ENCODE results near the gene GPR35. TPM values are rescaled to one million over a fixed set of nuclear protein-coding genes. Genes with fewer than 3 reads are reported as not detected.

The GPR35 gene
- total RNA-seq, 1 donor from 2014 or later, result 0.34 TPM

GRCh38 chr2:240646900-240647502 lies 21.7 kb downstream of the GPR35 start:
- H4K20me1 ChIP-seq (ENCODE audit: low read depth), result no peaks in the 10 kb centered on the region
- H3K4me3 ChIP-seq, result no peak overlapping the region
- Mint-ChIP-seq H3K27me3 (ENCODE audit: insufficient read depth, low read depth) (peaks cover 11% of the 10 kb centered on the region), H3K4me3 (no peak overlapping the region), H3K27ac (no peak overlapping the region), H3K36me3 (no peaks in the 10 kb centered on the region), H3K9me3 (peaks cover 6% of the 10 kb centered on the region), H3K4me1 (peaks cover 29% of the 10 kb centered on the region)
- H3K4me2 ChIP-seq, result no peak overlapping the region
- H3K79me2 ChIP-seq (ENCODE audit: low read depth), result no peaks in the 10 kb centered on the region
- TF ChIP-seq EZH2phosphoT487 (IDR thresholded peaks at IDR 0.05), result no peak
- no peak for TF ChIP-seq CTCF (IDR thresholded peaks at IDR 0.05)
- TF ChIP-seq EZH2 (IDR thresholded peaks at IDR 0.05), result no peak
- H3K9me3 ChIP-seq (ENCODE audit: low read depth), result no peaks in the 10 kb centered on the region
- H3K4me1 ChIP-seq, result peaks cover 21% of the 10 kb centered on the region
- H2AFZ ChIP-seq (replicated peaks), result no peak overlapping the region
- no peak overlapping the region for H3K27ac ChIP-seq
- H3K9ac ChIP-seq, result no peak overlapping the region
- no peaks in the 10 kb centered on the region for H3F3A ChIP-seq (ENCODE audit: low read depth)
- DNase-seq (ENCODE audit: low spot score), result no peak
- H3K27me3 ChIP-seq, result peaks cover 8% of the 10 kb centered on the region
- H3K36me3 ChIP-seq, result no peaks in the 10 kb centered on the region

DNA sequence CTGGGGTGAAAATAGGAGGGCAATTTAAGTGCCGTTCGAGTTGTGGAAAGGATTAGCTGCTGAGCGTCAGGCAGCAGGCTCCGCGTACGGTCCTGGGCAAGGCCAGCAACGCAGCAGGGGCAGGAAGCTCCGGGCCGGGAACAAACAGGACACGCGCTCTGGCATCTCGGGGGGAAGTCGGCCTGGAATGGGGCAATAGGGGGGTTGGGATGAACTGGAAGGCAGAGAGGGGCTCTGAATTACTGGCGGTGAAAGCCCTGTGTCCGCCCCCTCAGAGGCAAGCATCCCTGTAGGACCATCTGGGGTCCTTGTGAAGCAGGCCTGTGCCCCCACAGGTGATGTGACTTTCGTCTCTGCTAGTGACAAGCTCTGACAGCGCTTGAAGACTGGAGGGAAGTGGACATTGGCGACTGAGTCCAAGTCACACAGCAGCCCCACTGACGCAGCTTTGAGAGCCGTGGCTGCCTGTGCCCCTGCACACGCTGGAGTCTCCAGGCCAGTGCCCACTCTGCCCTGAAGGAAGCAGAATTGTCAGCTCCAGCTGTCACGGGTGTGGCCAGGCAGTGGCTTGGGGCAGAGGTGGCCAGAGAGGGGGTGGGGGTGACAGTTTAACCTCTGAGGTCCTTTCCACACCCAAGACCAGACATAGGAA lies 22.3 kb downstream of the GPR35 start:
- H3F3A ChIP-seq (ENCODE audit: low read depth), result no peaks in the 10 kb centered on the region

DNA sequence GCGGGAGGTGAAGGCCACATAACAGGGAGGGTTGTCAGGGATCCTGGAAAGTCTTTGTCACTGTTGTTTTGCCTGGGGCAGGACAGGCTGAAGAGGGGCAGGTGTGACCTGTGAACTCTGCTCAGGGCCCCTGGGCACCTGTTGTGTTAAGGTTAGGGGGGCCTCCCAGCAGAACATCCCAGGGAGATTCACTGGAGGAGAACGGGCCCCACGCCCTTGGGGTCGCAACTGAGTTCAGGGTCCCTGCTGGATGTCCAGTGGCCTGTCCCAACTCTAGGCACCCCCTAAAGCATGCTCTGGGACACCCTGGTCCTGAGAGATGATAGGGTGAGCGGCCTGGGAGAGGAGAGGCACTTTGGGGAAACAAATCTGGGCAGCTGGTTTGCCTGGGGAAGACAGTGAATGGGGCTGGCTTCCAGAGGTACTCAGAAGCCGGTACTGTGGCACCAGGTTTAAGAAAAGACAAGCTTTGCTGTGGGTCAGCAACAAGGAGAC lies 22.9 kb downstream of the GPR35 start:
- Histone ChIP-seq H3K36me3 (no peaks in the 10 kb centered on the region), H3K27ac (no peak overlapping the region), H3K27me3 (peaks cover 8% of the 10 kb centered on the region), H2AFZ (replicated peaks) (peak overlapping the region; percentile 28), H3F3A (ENCODE audit: low read depth) (no peaks in the 10 kb centered on the region), H3K79me2 (ENCODE audit: low read depth) (no peaks in the 10 kb centered on the region), H3K9me3 (ENCODE audit: low read depth) (no peaks in the 10 kb centered on the region), H4K20me1 (ENCODE audit: low read depth) (no peaks in the 10 kb centered on the region), H3K4me1 (peaks cover 21% of the 10 kb centered on the region), H3K4me2 (no peak overlapping the region), H3K9ac (no peak overlapping the region), H3K4me3 (no peak overlapping the region)
- H3K27ac Mint-ChIP-seq, result peak overlapping the region; percentile 72
- H3K4me1 Mint-ChIP-seq, result peaks cover 28% of the 10 kb centered on the region
- H3K36me3 Mint-ChIP-seq, result no peaks in the 10 kb centered on the region
- peaks cover 6% of the 10 kb centered on the region for H3K9me3 Mint-ChIP-seq
- H3K4me3 Mint-ChIP-seq, result no peak overlapping the region
- no peak for DNase-seq (ENCODE audit: low spot score)
- TF ChIP-seq EZH2 (IDR thresholded peaks at IDR 0.05) (no peak), EZH2phosphoT487 (IDR thresholded peaks at IDR 0.05) (no peak), CTCF (IDR thresholded peaks at IDR 0.05) (no peak)
- peaks cover 15% of the 10 kb centered on the region for H3K27me3 Mint-ChIP-seq (ENCODE audit: insufficient read depth, low read depth)

More for the DNA sequence above, 22.3 kb downstream of the GPR35 start:
- Histone ChIP-seq H3K9me3 (ENCODE audit: low read depth) (no peaks in the 10 kb centered on the region), H3K79me2 (ENCODE audit: low read depth) (no peaks in the 10 kb centered on the region), H2AFZ (replicated peaks) (no peak overlapping the region), H3K4me1 (peaks cover 21% of the 10 kb centered on the region), H3K9ac (no peak overlapping the region), H3K36me3 (no peaks in the 10 kb centered on the region), H3K4me2 (no peak overlapping the region), H3K27me3 (peaks cover 8% of the 10 kb centered on the region), H3K4me3 (no peak overlapping the region), H3K27ac (no peak overlapping the region), H4K20me1 (ENCODE audit: low read depth) (no peaks in the 10 kb centered on the region)
- Mint-ChIP-seq H3K4me3 (no peak overlapping the region), H3K36me3 (no peaks in the 10 kb centered on the region), H3K27me3 (ENCODE audit: insufficient read depth, low read depth) (peaks cover 14% of the 10 kb centered on the region), H3K27ac (no peak overlapping the region), H3K4me1 (peaks cover 29% of the 10 kb centered on the region), H3K9me3 (peaks cover 6% of the 10 kb centered on the region)
- TF ChIP-seq EZH2 (IDR thresholded peaks at IDR 0.05) (no peak), CTCF (IDR thresholded peaks at IDR 0.05) (no peak), EZH2phosphoT487 (IDR thresholded peaks at IDR 0.05) (no peak)
- DNase-seq (ENCODE audit: low spot score), result peak; percentile 22
